GM10266 (cell line): ENCODE measurements around the gene SLC2A4.

Experiments
- DNase-seq: peaks from one replicate; pipeline ENCODE4 v3.0.0; 2012; ENCODE audit errors: extremely low spot score
- TF ChIP-seq, protein P1 (sequence below): IDR thresholded peaks from 2 replicates; pipeline ENCODE4 v1.5.1; 2012; ENCODE audit warnings: mild to moderate bottlenecking, low read depth; ENCODE audit not compliant: control insufficient read depth, insufficient read depth; ENCODE audit errors: missing control alignments

SLC2A4 gene

DNA sequence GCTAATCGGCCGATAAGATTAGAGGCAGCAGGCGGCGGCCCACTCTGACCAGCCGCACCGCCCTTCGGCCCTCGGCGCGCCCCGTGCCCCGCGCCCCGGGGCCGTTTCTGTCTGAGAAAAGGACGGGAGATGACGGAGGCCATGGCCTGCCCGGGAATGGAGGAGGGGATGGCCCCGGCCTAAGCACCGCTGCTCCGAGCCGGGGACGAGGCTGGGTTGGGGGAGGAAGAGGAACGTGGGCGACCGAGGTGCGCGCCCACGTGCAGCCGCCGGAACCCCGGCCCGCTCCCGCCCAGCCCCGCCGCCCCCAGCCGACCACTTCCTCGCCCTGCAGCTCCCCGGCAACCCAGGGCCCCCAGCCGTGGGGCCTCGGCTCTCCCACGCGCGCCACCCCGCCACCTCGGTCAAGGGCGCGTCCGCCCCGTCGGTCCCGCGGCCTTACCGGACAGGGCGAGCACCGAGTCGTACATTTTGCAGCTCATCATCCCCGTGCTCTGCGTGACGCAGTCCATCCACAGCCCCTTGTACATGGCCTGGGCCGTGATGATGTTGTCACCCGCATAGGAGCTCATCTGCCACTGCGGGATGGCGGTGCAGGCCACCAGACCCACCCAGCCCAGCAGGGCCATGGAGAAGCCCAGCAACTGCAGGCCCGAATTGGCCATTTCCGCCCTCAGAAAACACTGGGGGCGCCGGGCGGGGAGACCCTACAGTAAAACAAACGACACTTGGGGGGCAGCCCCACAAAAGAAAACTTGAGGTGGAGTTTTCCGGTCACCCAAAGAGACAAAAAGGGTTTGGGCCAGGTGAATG, 19.9 kb upstream of the SLC2A4 start:
- TF ChIP-seq, protein P1, sequence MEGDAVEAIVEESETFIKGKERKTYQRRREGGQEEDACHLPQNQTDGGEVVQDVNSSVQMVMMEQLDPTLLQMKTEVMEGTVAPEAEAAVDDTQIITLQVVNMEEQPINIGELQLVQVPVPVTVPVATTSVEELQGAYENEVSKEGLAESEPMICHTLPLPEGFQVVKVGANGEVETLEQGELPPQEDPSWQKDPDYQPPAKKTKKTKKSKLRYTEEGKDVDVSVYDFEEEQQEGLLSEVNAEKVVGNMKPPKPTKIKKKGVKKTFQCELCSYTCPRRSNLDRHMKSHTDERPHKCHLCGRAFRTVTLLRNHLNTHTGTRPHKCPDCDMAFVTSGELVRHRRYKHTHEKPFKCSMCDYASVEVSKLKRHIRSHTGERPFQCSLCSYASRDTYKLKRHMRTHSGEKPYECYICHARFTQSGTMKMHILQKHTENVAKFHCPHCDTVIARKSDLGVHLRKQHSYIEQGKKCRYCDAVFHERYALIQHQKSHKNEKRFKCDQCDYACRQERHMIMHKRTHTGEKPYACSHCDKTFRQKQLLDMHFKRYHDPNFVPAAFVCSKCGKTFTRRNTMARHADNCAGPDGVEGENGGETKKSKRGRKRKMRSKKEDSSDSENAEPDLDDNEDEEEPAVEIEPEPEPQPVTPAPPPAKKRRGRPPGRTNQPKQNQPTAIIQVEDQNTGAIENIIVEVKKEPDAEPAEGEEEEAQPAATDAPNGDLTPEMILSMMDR, result no peak
- peak; percentile 73 for DNase-seq

- TF ChIP-seq, protein P1, result no peak
- no peak for DNase-seq
Measured at GRCh38 chr17:7262192-7262934, 19.2 kb upstream of the SLC2A4 start, which contains the start of gene CLDN7. TSS of gene CLDN7 (minus strand) at chr17:7262478. CDS start at chr17:7262043, 435 bp downstream.

DNA sequence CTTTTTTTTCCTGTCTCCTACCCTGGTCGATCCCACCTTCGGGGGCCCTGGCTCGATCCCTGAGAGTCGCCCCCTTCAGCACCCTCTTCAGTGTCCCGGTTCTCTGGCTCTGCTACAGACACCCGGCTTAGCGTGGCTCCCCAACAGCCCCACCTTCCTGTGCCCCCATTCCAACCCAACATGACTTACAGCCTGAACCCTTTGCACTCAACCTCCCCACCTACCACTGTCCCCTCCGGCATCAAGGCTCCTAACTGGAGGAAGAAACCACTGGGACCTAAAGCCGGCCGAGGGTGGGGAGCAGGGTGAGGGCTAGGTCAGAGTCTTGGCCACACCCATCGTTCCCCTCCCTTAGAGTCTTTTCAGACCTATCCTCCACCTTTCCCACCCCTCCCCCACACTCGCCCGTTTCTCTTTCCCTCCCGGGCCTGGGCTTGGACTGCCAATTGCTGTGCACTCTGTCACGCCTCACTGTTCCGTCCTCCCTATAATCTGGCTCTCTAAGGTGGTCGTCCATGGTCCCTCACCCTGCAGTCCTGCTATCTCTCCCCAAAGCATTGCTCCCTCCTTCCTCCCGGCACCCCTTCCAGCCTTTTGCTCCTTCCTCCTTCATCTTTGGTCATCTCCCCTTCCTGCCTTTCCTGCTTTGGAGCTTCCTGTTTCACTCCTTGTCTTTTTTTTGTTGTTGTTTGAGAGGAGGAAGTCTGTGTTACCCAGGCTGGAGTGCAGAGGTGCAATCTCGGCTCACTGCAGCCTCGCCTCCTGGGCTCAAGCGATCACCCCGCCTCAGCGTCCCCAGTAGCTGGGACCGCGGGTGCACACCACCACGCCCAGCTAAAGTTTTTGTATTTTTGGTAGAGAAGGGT, 18.4 kb upstream of the SLC2A4 start:
- DNase-seq, result no peak
- TF ChIP-seq, protein P1, result no peak

- TF ChIP-seq, protein P1, result no peak
- no peak for DNase-seq
Measured at GRCh38 chr17:7263801-7264078, 17.8 kb upstream of the SLC2A4 start.

DNA sequence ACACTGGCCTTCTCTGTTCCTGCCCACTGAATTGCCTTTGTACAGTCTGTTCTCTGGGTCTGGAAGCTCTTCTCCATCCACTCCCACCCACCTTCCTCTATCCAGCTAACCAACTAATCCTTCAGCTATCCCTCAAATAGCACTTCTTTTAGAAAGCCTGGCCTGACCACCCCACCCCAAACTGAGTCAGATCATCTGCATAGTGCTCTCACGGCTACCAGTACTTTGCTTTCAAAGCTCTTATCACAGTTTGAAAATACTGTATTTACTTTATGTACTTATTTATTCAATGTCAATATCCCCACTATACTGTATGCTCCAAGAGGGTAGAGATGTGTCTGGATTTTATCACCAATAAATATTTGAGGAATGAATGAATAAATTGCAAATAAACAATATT, 14.7 kb upstream of the SLC2A4 start:
- DNase-seq, result no peak
- TF ChIP-seq, protein P1, result no peak

- no peak for DNase-seq
Measured at GRCh38 chr17:7279448-7279847, 2.1 kb upstream of the SLC2A4 start.

More at GRCh38 chr17:7279448-7279847, 2.1 kb upstream of the SLC2A4 start:
- TF ChIP-seq, protein P1, result no peak
